HEK293T (cell line): Measurements from ENCODE around the gene ZDHHC9.

Experiments
- BHLHE40 ChIP-seq: fragments of 450-650 bp; IDR thresholded peaks from 2 replicates; pipeline ENCODE4 v1.6.1; 2016; ENCODE audit warnings: mild to moderate bottlenecking, moderate library complexity, borderline replicate concordance
- ELF4 ChIP-seq: fragments of 450-650 bp; IDR thresholded peaks from 2 replicates; pipeline ENCODE4 v1.6.1; 2017; ENCODE audit warnings: antibody characterized with exemption
- FOXA1 ChIP-seq: fragments of 450-650 bp; IDR thresholded peaks from 2 replicates; pipeline ENCODE4 v1.6.1; 2016; ENCODE audit warnings: mild to moderate bottlenecking
- FOXM1 ChIP-seq: fragments of 450-650 bp; IDR thresholded peaks from 2 replicates; pipeline ENCODE4 v1.6.1; 2017; ENCODE audit warnings: mild to moderate bottlenecking, borderline replicate concordance
- HDGF ChIP-seq: fragments of 450-650 bp; IDR thresholded peaks from 2 replicates; pipeline ENCODE4 v1.6.1; 2017; ENCODE audit warnings: antibody characterized with exemption, borderline replicate concordance
- L3MBTL2 ChIP-seq: fragments of 450-650 bp; conservative IDR thresholded peaks from 2 replicates; pipeline ENCODE4 v1.6.1; 2016; ENCODE audit warnings: mild to moderate bottlenecking
- NFRKB ChIP-seq: fragments of 450-650 bp; IDR thresholded peaks from 2 replicates; pipeline ENCODE4 v1.6.1; 2016; ENCODE audit warnings: mild to moderate bottlenecking, moderate library complexity
- PKNOX1 ChIP-seq: fragments of 450-650 bp; IDR thresholded peaks from 2 replicates; pipeline ENCODE4 v1.6.1; 2016
- SP1 ChIP-seq: fragments of 450-650 bp; IDR thresholded peaks from 2 replicates; pipeline ENCODE4 v1.6.1; 2017
- TARDBP ChIP-seq: fragments of 450-650 bp; IDR thresholded peaks from 2 replicates; pipeline ENCODE4 v1.6.1; 2016
- ZNF384 ChIP-seq: fragments of 450-650 bp; IDR thresholded peaks from 2 replicates; pipeline ENCODE4 v1.6.1; 2016

- TF ChIP-seq SP1 (no peak), BHLHE40 (no peak), FOXA1 (no peak), ELF4 (no peak), FOXM1 (no peak), ZNF384 (no peak), L3MBTL2 (no peak), PKNOX1 (no peak), HDGF (no peak), NFRKB (no peak), TARDBP (no peak)
Measured at GRCh38 chrX:129769467-129770154, 74.1 kb downstream of the ZDHHC9 start.
